Brain microvascular endothelial cell (primary cell): Measurements from ENCODE around the gene WASHC3.

ENCODE experiments used
- DNase-seq: peaks from one replicate; pipeline ENCODE4 v3.0.0-alpha.2; 2020
- H3K27ac ChIP-seq: fragments of 250-450 bp; sonication (Bioruptor Pico); 2 replicates; pipeline ENCODE4 v1.5.1; 2020; ENCODE audit warnings: mild to moderate bottlenecking, moderate library complexity
- H3K27me3 ChIP-seq: fragments of 250-450 bp; sonication (Bioruptor Pico); replicated peaks from 2 replicates; pipeline ENCODE4 v1.5.1; 2020; ENCODE audit warnings: mild to moderate bottlenecking
- H3K36me3 ChIP-seq: fragments of 250-450 bp; sonication (Bioruptor Pico); replicated peaks from 2 replicates; pipeline ENCODE4 v1.5.1; 2020; ENCODE audit warnings: mild to moderate bottlenecking
- H3K4me3 ChIP-seq: 2 replicates; pipeline ENCODE4 v1.5.1; 2011; ENCODE audit warnings: low read depth, mild to moderate bottlenecking, control low read depth, low read length, moderate library complexity
- in situ Hi-C: cut with HindIII; loops from 2 replicates; pipeline ENCODE4 v1.10.0; 2017; ENCODE audit warnings: low sequenced_read_pairs, low pct_ligation_motif_present
- TF ChIP-seq, protein P1 (sequence below): IDR thresholded peaks from 2 replicates; pipeline ENCODE4 v1.5.1; 2011; ENCODE audit warnings: low read depth, mild to moderate bottlenecking, moderate library complexity, low read length, control low read depth, inconsistent platforms; ENCODE audit errors: missing control alignments

Gene WASHC3

DNA sequence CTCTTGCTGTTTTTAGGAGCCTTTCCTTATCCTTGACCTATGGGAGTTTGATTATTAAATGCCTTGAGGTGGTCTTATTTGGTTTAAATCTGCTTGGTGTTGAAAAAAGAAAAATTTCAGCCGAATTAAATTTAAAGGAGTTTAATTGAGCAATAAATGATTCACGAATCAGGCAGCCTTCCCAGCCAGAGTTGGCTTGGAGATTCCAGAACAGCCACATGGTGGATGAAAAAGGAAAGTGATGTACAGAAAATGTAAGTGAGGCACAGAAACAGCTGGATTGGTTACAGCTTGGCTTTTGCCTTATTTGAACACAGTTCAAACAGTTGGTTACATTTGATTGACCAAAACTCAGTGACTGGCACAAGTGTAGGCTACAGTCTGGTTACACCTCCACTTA lies 69.7 kb downstream of the WASHC3 start:
- DNase-seq: no peak
- no peaks in the 10 kb centered on the region for H3K36me3 ChIP-seq
- no peaks in the 10 kb centered on the region for H3K27me3 ChIP-seq
- in situ Hi-C loops: no loop called here
- H3K4me3 ChIP-seq: no peak overlapping the region
- TF ChIP-seq, protein P1, sequence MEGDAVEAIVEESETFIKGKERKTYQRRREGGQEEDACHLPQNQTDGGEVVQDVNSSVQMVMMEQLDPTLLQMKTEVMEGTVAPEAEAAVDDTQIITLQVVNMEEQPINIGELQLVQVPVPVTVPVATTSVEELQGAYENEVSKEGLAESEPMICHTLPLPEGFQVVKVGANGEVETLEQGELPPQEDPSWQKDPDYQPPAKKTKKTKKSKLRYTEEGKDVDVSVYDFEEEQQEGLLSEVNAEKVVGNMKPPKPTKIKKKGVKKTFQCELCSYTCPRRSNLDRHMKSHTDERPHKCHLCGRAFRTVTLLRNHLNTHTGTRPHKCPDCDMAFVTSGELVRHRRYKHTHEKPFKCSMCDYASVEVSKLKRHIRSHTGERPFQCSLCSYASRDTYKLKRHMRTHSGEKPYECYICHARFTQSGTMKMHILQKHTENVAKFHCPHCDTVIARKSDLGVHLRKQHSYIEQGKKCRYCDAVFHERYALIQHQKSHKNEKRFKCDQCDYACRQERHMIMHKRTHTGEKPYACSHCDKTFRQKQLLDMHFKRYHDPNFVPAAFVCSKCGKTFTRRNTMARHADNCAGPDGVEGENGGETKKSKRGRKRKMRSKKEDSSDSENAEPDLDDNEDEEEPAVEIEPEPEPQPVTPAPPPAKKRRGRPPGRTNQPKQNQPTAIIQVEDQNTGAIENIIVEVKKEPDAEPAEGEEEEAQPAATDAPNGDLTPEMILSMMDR: no peak
- H3K27ac ChIP-seq: no peak overlapping the region

DNA sequence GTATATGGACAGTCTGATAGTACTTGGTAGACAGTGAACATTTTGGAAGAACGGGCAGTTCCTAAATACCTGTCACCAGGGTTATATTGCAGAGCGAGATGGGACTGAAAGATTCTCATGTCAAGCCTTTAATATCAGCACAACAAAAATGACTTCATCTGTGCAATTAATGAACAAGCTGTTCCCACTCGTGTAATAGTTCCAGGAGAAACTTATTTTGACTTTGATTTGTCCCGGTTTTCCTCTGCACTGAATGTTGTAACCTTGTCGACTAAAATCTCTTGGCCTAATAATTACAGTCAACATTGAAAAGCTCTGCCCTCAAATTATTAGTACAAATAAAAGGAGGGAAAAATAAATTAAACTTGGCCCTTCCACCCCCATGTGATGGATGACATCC lies 79.5 kb downstream of the WASHC3 start:
- in situ Hi-C loops: no loop called here
- TF ChIP-seq, protein P1: no peak
- no peaks in the 10 kb centered on the region for H3K27me3 ChIP-seq
- no peaks in the 10 kb centered on the region for H3K36me3 ChIP-seq
- H3K27ac ChIP-seq: no peak overlapping the region
- no peak overlapping the region for H3K4me3 ChIP-seq
- no peak for DNase-seq

DNA sequence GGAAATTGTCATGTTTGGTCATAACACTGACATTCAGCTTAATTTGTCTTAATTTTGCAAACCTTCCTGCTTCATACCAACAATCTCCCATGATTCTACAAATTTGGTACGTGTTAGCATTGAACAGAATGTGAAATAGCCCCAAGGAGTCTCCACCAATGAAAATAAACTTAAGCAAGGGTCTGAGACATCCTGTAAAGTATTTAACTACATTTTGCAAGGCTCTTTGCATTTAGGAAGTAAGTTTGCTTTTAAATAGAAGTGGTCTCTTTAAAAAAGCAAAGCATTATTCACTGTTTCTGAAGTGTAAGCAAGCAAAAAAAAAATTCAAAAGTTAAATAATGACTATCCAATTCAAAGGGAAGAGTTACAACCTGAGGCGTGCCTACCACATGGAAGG lies 79.9 kb downstream of the WASHC3 start:
- Histone ChIP-seq H3K36me3 (no peaks in the 10 kb centered on the region), H3K27me3 (no peaks in the 10 kb centered on the region), H3K4me3 (no peak overlapping the region), H3K27ac (no peak overlapping the region)
- in situ Hi-C loops: no loop called here
- TF ChIP-seq, protein P1: no peak
- no peak for DNase-seq

DNA sequence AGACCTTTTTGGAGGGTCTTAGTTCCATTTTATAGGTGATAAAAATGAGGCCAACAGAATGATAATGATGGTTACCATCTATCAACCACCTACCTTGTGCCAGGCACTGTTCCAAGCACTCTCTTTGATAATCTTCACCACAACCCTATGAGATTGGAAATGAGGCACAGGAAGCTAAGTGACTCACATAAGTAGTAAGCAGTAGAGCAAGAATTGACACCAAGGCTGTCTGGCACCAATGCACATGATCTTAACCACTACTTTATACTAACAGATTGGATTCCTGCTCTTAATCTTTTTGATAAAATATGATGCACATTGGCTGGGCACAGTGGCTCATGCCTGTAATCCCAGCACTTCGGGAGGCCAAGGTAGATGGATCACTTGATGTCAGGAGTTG lies 93.0 kb downstream of the WASHC3 start:
- in situ Hi-C loops: no loop called here
- no peaks in the 10 kb centered on the region for H3K36me3 ChIP-seq
- H3K27me3 ChIP-seq: no peaks in the 10 kb centered on the region
- TF ChIP-seq, protein P1: no peak
- no peak for DNase-seq
- H3K27ac ChIP-seq: no peak overlapping the region
- no peak overlapping the region for H3K4me3 ChIP-seq

DNA sequence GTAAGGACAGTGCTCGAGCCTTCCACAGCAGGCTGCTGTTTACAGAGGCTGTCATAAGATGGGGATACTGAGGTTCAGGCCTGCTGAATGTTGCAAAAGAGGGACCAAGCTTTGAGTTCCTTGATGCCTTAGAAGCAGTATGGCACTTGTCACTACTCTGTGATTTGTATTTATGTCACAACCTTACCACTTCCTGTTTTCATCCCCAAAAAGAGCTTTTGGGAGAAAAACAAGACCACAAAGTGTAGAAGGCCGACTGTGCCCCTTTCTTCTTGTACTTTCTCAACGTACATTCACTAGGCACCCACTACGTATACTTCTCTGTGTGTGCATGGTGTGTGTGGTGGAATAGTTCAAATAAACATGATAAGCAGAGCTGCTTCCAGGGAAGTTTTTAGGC lies 94.3 kb downstream of the WASHC3 start:
- Histone ChIP-seq H3K27ac (no peak overlapping the region), H3K36me3 (no peaks in the 10 kb centered on the region), H3K4me3 (no peak overlapping the region), H3K27me3 (no peaks in the 10 kb centered on the region)
- in situ Hi-C loops: no loop called here
- DNase-seq: no peak
- TF ChIP-seq, protein P1: no peak

DNA sequence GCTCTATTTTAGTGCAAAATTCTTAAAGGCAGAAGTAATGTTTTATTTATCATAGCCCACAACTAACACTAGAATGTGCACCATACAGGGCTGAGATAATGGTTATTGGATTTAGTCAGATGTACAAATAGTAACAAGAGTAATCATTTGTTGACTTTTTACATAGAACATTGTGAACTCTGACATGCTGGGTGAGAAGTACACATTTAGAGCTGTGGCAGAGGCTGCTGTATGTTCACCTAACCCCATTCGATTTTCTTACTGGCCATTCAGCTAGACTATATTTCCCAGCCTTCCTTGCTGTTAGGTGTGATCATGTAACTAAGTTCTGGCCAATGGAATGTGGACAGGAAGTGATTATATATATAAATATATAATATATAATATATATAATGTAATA lies 95.3 kb downstream of the WASHC3 start:
- in situ Hi-C loops: no loop called here
- TF ChIP-seq, protein P1: no peak
- Histone ChIP-seq H3K27me3 (no peaks in the 10 kb centered on the region), H3K4me3 (no peak overlapping the region), H3K27ac (no peak overlapping the region), H3K36me3 (no peaks in the 10 kb centered on the region)
- no peak for DNase-seq
